ENCODE data around the gene NT5C3A.

NT5C3A gene

GRCh38 chr7:33091111-33091531 lies 28.5 kb upstream of the NT5C3A start:
- no peak overlapping the region for H3K4me3 ChIP-seq (replicated peaks in 1 of 2; ENCODE audit: low read depth in 2 of 2, low read length in 2 of 2)
- no peak for TF ChIP-seq CTCF (IDR thresholded peaks at IDR 0.05; ENCODE audit: low read depth, low read length)
- DNase-seq (ENCODE audit: low read depth in 2 of 2), result peak; percentile 51 to 55

- no peak for TF ChIP-seq CTCF (IDR thresholded peaks at IDR 0.05; ENCODE audit: low read depth, low read length)
- no peak for DNase-seq (ENCODE audit: low read depth in 2 of 2)
- H3K4me3 ChIP-seq (replicated peaks in 1 of 2; ENCODE audit: low read depth in 2 of 2, low read length in 2 of 2), result no peak overlapping the region
Measured at GRCh38 chr7:33089142-33089541, 26.6 kb upstream of the NT5C3A start.

- H3K4me3 ChIP-seq (replicated peaks in 1 of 2; ENCODE audit: low read depth in 2 of 2, low read length in 2 of 2), result no peak overlapping the region
- peak in 1 of 2 donors; percentile 82 for DNase-seq (ENCODE audit: low read depth in 2 of 2)
- no peak for TF ChIP-seq CTCF (IDR thresholded peaks at IDR 0.05; ENCODE audit: low read depth, low read length)
Measured at GRCh38 chr7:33087858-33088257, 25.3 kb upstream of the NT5C3A start.

- no peak for TF ChIP-seq CTCF (IDR thresholded peaks at IDR 0.05; ENCODE audit: low read depth, low read length)
- no peak overlapping the region for H3K4me3 ChIP-seq (replicated peaks in 1 of 2; ENCODE audit: low read depth in 2 of 2, low read length in 2 of 2)
- no peak for DNase-seq (ENCODE audit: low read depth in 2 of 2)
Measured at GRCh38 chr7:33087356-33087755, 24.8 kb upstream of the NT5C3A start.

GRCh38 chr7:33079763-33080690 lies 17.5 kb upstream of the NT5C3A start:
- no peak for TF ChIP-seq CTCF (IDR thresholded peaks at IDR 0.05; ENCODE audit: low read depth, low read length)
- H3K4me3 ChIP-seq (replicated peaks in 1 of 2; ENCODE audit: low read depth in 2 of 2, low read length in 2 of 2), result no peak overlapping the region
- no peak for DNase-seq (ENCODE audit: low read depth in 2 of 2)

GRCh38 chr7:33079096-33079495 lies 16.5 kb upstream of the NT5C3A start:
- no peak for TF ChIP-seq CTCF (IDR thresholded peaks at IDR 0.05; ENCODE audit: low read depth, low read length)
- no peak for DNase-seq (ENCODE audit: low read depth in 2 of 2)
- H3K4me3 ChIP-seq (replicated peaks in 1 of 2; ENCODE audit: low read depth in 2 of 2, low read length in 2 of 2), result no peak overlapping the region
